ENCODE measurements around the gene ANO1. TPM values are rescaled to one million over a fixed set of nuclear protein-coding genes. Genes with fewer than 3 reads are reported as not detected.
"Not testable (repeated sequence)": the region's sequence is repeated elsewhere in the genome, so short reads cannot be mapped to it uniquely, and the experiment has no call there.

The ANO1 gene
- total RNA-seq, 3 donors from 2014 or later = 3.7 to 95.0 (median 53.7) TPM

DNA sequence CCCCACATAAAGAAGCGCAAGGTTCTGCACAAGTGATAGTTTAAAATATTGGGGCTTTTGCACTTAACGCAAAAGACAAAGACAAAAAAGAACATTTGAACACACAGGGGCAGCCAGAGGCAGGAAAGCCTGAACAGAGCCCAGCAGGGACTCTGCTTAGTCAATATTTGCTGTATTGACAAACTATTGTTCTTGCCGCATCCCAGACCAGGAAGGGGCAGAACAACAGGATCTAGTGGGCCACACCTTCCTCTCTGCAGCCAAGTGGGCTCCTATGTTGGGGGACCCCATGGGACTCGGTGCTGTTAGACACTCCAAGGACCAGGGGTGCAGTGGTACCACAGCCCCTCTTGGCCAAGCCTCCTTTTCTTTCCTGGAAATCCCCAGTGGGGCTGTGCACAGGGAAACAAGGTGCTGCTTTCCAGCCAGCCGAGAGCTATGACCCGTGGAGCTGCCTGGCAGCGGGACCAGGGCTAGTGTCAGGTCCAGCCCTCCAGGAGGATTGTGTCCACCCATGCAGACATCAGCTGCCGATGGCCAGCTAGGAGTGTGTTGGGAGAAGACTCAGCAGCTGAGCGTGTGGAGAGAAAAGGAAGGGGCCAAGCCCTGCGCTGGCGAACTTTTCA is 43.3 kb upstream of the ANO1 start:
- Histone ChIP-seq H3K4me3 (no peak overlapping the region), H3K36me3 (no peaks in the 10 kb centered on the region), H3K27ac (no peak overlapping the region), H3K9me3 (peaks cover 4 to 12% of the 10 kb centered on the region in 2 donors), H3K4me1 (no peaks in the 10 kb centered on the region), H3K27me3 (no peaks in the 10 kb centered on the region)
- intact Hi-C loops (cut with DNase I; ENCODE audit: low total_unique reads) = loop anchor here (2.0 kb wide), 1 partner anchor 34 kb away; no protein-coding TSS in a partner anchor
- TF ChIP-seq, protein P1, sequence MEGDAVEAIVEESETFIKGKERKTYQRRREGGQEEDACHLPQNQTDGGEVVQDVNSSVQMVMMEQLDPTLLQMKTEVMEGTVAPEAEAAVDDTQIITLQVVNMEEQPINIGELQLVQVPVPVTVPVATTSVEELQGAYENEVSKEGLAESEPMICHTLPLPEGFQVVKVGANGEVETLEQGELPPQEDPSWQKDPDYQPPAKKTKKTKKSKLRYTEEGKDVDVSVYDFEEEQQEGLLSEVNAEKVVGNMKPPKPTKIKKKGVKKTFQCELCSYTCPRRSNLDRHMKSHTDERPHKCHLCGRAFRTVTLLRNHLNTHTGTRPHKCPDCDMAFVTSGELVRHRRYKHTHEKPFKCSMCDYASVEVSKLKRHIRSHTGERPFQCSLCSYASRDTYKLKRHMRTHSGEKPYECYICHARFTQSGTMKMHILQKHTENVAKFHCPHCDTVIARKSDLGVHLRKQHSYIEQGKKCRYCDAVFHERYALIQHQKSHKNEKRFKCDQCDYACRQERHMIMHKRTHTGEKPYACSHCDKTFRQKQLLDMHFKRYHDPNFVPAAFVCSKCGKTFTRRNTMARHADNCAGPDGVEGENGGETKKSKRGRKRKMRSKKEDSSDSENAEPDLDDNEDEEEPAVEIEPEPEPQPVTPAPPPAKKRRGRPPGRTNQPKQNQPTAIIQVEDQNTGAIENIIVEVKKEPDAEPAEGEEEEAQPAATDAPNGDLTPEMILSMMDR (IDR thresholded peaks at IDR 0.05) = no peak
- TF ChIP-seq POLR2A (IDR thresholded peaks at IDR 0.05) (no peak), POLR2AphosphoS5 (IDR thresholded peaks at IDR 0.05) (no peak)
- DNase-seq (ENCODE audit: low spot score in 2 of 2) = no peak

DNA sequence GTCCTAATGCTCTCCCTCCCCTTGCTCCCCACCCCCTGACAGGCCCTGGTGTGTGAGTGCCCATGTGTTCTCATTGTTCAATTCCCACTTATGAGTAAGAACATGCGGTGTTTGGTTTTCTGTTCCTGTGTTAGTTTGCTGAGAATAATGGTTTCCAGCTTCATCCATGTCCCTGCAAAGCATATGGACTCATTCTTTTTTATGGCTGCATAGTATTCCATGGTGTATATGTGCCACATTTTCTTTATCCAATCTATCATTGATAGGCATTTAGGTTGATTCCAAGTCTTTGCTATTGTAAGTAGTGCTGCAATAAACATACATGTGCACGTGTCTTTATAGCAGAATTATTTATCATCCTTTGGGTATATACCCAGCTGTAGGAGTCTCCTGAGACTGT is 42.5 kb upstream of the ANO1 start:
- H3K27ac ChIP-seq; DNase-seq (ENCODE audit: low spot score in 2 of 2); H3K4me1 ChIP-seq; H3K4me3 ChIP-seq; H3K36me3 ChIP-seq; H3K27me3 ChIP-seq: not testable (repeated sequence)
- intact Hi-C loops (cut with DNase I; ENCODE audit: low total_unique reads) = loop anchor here (2.0 kb wide), 1 partner anchor 33 kb away; no protein-coding TSS in a partner anchor
- peaks cover 4 to 12% of the 10 kb centered on the region in 2 donors for H3K9me3 ChIP-seq

DNA sequence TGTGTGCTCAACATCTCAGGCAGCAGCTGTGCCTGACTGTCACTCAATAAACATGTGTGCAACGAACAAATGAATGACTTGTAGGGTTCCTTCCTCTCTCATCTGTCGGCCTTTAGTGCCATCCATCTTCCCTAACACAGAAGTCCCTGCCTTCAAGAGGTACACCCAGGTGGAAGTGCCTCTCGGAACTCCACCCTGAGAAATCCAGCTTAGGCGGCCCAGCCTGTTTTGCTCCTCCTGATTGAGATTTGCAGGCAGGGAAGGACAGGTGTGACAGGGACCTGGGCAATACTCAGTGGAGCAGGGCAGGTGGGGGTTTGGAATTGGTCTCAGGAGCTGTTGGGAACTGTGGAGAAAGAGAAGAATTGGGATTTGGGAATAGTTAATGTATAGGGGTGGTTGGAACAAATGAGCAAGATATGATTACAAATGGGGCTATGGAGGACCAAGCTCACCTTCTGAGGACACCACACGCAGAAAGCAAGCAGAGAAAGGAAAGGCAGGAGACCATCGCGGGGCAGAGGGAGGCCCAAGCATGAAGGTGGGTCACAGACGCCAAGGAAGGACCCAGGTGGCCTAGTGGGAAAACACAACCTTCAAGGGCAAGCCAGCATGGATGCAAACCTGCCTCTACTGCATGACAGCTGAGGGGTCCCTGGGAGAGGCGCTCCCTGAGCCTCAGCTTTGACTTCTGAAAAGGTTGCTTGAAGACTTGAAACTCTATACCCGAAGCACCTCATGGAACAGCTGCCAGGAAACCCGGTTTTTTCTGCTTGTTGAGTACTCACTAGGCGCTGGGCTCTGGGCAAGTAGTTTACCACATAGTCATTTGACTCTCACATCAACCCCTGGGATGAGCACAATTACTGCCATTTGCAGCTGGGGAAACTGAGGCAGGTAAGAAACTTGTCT is 40.9 kb upstream of the ANO1 start:
- Histone ChIP-seq H3K9me3 (peaks cover 13 to 17% of the 10 kb centered on the region in 2 donors), H3K4me1 (no peaks in the 10 kb centered on the region), H3K27me3 (no peaks in the 10 kb centered on the region), H3K36me3 (no peaks in the 10 kb centered on the region), H3K27ac (no peak overlapping the region), H3K4me3 (no peak overlapping the region)
- TF ChIP-seq, protein P1 (IDR thresholded peaks at IDR 0.05) = no peak
- TF ChIP-seq POLR2A (IDR thresholded peaks at IDR 0.05) = no peak
- TF ChIP-seq POLR2AphosphoS5 (IDR thresholded peaks at IDR 0.05) = no peak
- intact Hi-C loops (cut with DNase I; ENCODE audit: low total_unique reads) = no loop called here
- no peak for DNase-seq (ENCODE audit: low spot score in 2 of 2)

DNA sequence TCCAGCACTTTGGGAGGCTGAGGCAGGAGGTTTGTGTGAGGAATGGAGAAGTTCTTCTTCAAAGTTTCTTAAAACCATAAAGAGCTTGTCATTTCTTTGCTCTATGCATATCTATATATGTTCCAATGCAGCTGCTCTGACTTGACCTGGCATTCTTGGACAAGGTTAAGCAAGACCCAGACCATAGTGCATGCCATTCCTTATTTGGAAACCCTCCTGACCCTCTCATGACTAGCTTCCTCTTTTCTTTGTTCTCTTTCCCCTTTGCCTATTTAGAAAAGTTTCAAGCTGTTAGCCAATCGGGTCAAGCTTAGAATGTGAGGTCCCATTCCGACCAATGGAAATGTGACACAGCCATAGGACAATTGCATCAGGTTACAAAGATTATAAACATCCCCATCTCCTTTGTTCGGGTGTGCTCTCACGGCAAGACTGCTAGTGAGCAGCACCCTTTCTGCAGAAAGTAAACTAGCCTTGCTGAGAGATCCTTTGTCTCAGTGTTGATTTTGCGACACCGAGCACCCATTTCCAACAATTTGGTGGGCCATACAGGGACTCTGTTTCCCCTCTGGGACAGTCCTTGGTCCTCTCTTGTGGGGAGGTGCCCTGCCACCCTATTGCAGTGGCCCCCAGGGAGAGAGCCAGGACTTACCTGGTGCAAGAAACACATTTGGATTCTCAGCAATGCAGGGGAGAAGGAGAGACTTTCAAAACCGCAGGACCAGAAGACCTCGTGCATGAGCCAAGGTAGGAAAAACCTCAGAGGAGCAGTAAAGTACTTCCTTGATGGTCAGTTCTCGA is 39.9 kb upstream of the ANO1 start:
- TF ChIP-seq POLR2A (IDR thresholded peaks at IDR 0.05) (no peak), POLR2AphosphoS5 (IDR thresholded peaks at IDR 0.05) (no peak)
- TF ChIP-seq, protein P1 (IDR thresholded peaks at IDR 0.05) = no peak
- H3K27me3 ChIP-seq = no peaks in the 10 kb centered on the region
- DNase-seq (ENCODE audit: low spot score in 2 of 2) = no peak
- H3K4me1 ChIP-seq = no peaks in the 10 kb centered on the region
- H3K4me3 ChIP-seq = no peak overlapping the region
- peaks cover 23% of the 10 kb centered on the region in 2 donors for H3K9me3 ChIP-seq
- no peak overlapping the region for H3K27ac ChIP-seq
- H3K36me3 ChIP-seq = no peaks in the 10 kb centered on the region
- intact Hi-C loops (cut with DNase I; ENCODE audit: low total_unique reads) = no loop called here

DNA sequence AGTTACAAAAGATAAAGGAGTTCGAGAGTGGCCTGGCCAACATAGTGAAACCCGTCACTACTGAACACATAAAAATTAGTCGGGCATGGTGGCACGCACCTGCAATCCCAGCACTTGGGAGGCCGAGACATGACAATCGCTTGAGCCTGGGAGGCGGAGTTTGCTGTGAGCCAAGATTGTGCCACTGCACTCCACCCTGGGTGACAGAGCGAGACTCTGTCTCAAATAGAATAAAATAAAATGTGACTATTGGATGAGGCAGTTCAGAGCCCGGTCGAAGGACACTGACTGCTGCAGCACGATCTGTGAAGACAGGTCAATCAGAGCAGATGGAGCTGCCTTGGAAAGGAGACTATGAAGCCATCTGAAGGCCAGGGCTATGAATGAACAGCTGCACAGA is 37.7 kb upstream of the ANO1 start:
- intact Hi-C loops (cut with DNase I; ENCODE audit: low total_unique reads) = no loop called here
- DNase-seq (ENCODE audit: low spot score in 2 of 2) = no peak
- Histone ChIP-seq H3K9me3 (peaks cover 23 to 38% of the 10 kb centered on the region in 2 donors), H3K36me3 (no peaks in the 10 kb centered on the region), H3K4me3 (no peak overlapping the region), H3K27ac (no peak overlapping the region), H3K27me3 (no peaks in the 10 kb centered on the region), H3K4me1 (no peaks in the 10 kb centered on the region)
- no peak for TF ChIP-seq POLR2A (IDR thresholded peaks at IDR 0.05)
- TF ChIP-seq POLR2AphosphoS5 (IDR thresholded peaks at IDR 0.05) = no peak
- TF ChIP-seq, protein P1 (IDR thresholded peaks at IDR 0.05) = no peak

All from breast epithelium (tissue), 4 donors.